Measurements from ENCODE around the gene MYCT1.

The MYCT1 gene

DNA sequence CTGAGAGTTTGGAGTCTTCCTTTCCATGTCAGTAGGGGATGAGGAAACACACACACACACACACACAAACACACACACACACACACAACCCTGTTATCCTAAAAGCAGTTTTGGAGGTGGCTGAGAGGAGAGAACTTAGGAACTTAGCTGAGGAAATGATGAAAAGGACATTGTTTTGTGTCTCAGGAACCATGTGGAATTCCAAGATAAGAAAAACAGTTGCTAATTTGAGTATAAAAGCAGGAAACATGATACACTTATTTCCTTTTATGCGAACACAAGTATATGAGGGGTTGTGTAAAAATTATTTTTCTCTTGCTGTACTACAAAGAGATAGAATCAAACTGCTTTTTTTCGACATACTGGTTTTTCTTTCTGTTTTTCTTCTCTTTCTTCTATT is at the start of gene MYCT1:
Gene MYCT1, plus strand, starts transcription at position 264 of the 400 bp plus-strand sequence. Its CDS starts 6 bp downstream, at position 270.
- H3K9ac ChIP-seq (ENCODE audit: insufficient read length, low read depth): no peak within 1 kb of the TSS
- no peak for DNase-seq (ENCODE audit: low read depth, low spot score)
- H3K36me3 ChIP-seq (ENCODE audit: insufficient read depth, insufficient read length, low read length): no peaks in the 10 kb centered on the region
- no peaks in the 10 kb centered on the region for H3K27me3 ChIP-seq (ENCODE audit: insufficient read depth, insufficient read length)
- no peak for TF ChIP-seq YY1 (IDR thresholded peaks at IDR 0.05; ENCODE audit: insufficient read depth, insufficient read length)
- no peak for TF ChIP-seq ZNF274 (IDR thresholded peaks at IDR 0.05; ENCODE audit: low read depth, low read length)
- no peak for TF ChIP-seq SUZ12 (IDR thresholded peaks at IDR 0.05; ENCODE audit: extremely low read depth, insufficient read depth, insufficient read length)
- H3K4me1 ChIP-seq (ENCODE audit: insufficient read depth, insufficient read length): no peaks in the 10 kb centered on the region
- no peaks in the 10 kb centered on the region for H3K9me3 ChIP-seq (ENCODE audit: insufficient read depth, low read length)
- H3K4me3 ChIP-seq (ENCODE audit: insufficient read length, low read depth): no peak within 1 kb of the TSS

DNA sequence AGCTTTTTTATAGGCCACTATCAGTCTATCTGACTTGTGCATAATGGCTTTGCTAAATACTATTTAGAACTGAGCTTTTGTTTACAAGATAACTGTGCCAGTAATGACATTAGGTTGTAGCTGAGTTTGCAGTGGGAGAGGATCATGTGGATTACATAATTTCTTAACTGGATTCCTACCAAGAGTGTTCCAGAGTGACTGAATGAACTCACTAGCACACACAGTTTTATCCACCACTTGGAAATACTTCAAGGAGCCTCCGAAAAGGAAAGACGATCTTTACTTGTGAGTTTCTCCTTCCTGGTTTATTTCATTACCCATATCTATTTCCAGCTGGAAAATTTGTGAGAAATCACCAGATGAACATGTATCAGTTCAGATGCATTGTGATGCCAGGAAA is 49.6 kb upstream of the MYCT1 start:
- Histone ChIP-seq H3K36me3 (ENCODE audit: insufficient read depth, insufficient read length, low read length) (no peaks in the 10 kb centered on the region), H3K9me3 (ENCODE audit: insufficient read depth, low read length) (no peaks in the 10 kb centered on the region), H3K4me3 (ENCODE audit: insufficient read length, low read depth) (no peak overlapping the region), H3K9ac (ENCODE audit: insufficient read length, low read depth) (no peak overlapping the region), H3K27me3 (ENCODE audit: insufficient read depth, insufficient read length) (no peaks in the 10 kb centered on the region), H3K4me1 (ENCODE audit: insufficient read depth, insufficient read length) (peaks cover 2% of the 10 kb centered on the region)
- no peak for DNase-seq (ENCODE audit: low read depth, low spot score)
- no peak for TF ChIP-seq SUZ12 (IDR thresholded peaks at IDR 0.05; ENCODE audit: extremely low read depth, insufficient read depth, insufficient read length)
- no peak for TF ChIP-seq YY1 (IDR thresholded peaks at IDR 0.05; ENCODE audit: insufficient read depth, insufficient read length)
- TF ChIP-seq ZNF274 (IDR thresholded peaks at IDR 0.05; ENCODE audit: low read depth, low read length): no peak

GRCh38 chr6:152651986-152652385 is 45.7 kb upstream of the MYCT1 start:
- TF ChIP-seq YY1 (IDR thresholded peaks at IDR 0.05; ENCODE audit: insufficient read depth, insufficient read length): no peak
- no peak for TF ChIP-seq SUZ12 (IDR thresholded peaks at IDR 0.05; ENCODE audit: extremely low read depth, insufficient read depth, insufficient read length)
- no peak for TF ChIP-seq ZNF274 (IDR thresholded peaks at IDR 0.05; ENCODE audit: low read depth, low read length)
- Histone ChIP-seq H3K9me3 (ENCODE audit: insufficient read depth, low read length) (no peaks in the 10 kb centered on the region), H3K27me3 (ENCODE audit: insufficient read depth, insufficient read length) (no peaks in the 10 kb centered on the region), H3K4me3 (ENCODE audit: insufficient read length, low read depth) (no peak overlapping the region), H3K36me3 (ENCODE audit: insufficient read depth, insufficient read length, low read length) (no peaks in the 10 kb centered on the region), H3K4me1 (ENCODE audit: insufficient read depth, insufficient read length) (peaks cover 2% of the 10 kb centered on the region), H3K9ac (ENCODE audit: insufficient read length, low read depth) (no peak overlapping the region)
- no peak for DNase-seq (ENCODE audit: low read depth, low spot score)

GRCh38 chr6:152661776-152662175 is 35.9 kb upstream of the MYCT1 start:
- DNase-seq (ENCODE audit: low read depth, low spot score): no peak
- Histone ChIP-seq H3K4me3 (ENCODE audit: insufficient read length, low read depth) (no peak overlapping the region), H3K4me1 (ENCODE audit: insufficient read depth, insufficient read length) (no peaks in the 10 kb centered on the region), H3K9me3 (ENCODE audit: insufficient read depth, low read length) (no peaks in the 10 kb centered on the region), H3K36me3 (ENCODE audit: insufficient read depth, insufficient read length, low read length) (no peaks in the 10 kb centered on the region), H3K9ac (ENCODE audit: insufficient read length, low read depth) (no peak overlapping the region), H3K27me3 (ENCODE audit: insufficient read depth, insufficient read length) (no peaks in the 10 kb centered on the region)
- no peak for TF ChIP-seq YY1 (IDR thresholded peaks at IDR 0.05; ENCODE audit: insufficient read depth, insufficient read length)
- TF ChIP-seq SUZ12 (IDR thresholded peaks at IDR 0.05; ENCODE audit: extremely low read depth, insufficient read depth, insufficient read length): no peak
- no peak for TF ChIP-seq ZNF274 (IDR thresholded peaks at IDR 0.05; ENCODE audit: low read depth, low read length)

- no peaks in the 10 kb centered on the region for H3K4me1 ChIP-seq (ENCODE audit: insufficient read depth, insufficient read length)
- no peaks in the 10 kb centered on the region for H3K9me3 ChIP-seq (ENCODE audit: insufficient read depth, low read length)
- no peak overlapping the region for H3K9ac ChIP-seq (ENCODE audit: insufficient read length, low read depth)
- no peaks in the 10 kb centered on the region for H3K27me3 ChIP-seq (ENCODE audit: insufficient read depth, insufficient read length)
- no peak for TF ChIP-seq YY1 (IDR thresholded peaks at IDR 0.05; ENCODE audit: insufficient read depth, insufficient read length)
- no peak overlapping the region for H3K4me3 ChIP-seq (ENCODE audit: insufficient read length, low read depth)
- no peaks in the 10 kb centered on the region for H3K36me3 ChIP-seq (ENCODE audit: insufficient read depth, insufficient read length, low read length)
- DNase-seq (ENCODE audit: low read depth, low spot score): no peak
Observed at GRCh38 chr6:152669895-152670294, 27.8 kb upstream of the MYCT1 start.

GRCh38 chr6:152671171-152671570 is 26.5 kb upstream of the MYCT1 start:
- H3K9ac ChIP-seq (ENCODE audit: insufficient read length, low read depth): no peak overlapping the region
- TF ChIP-seq ZNF274 (IDR thresholded peaks at IDR 0.05; ENCODE audit: low read depth, low read length) (no peak), YY1 (IDR thresholded peaks at IDR 0.05; ENCODE audit: insufficient read depth, insufficient read length) (no peak), SUZ12 (IDR thresholded peaks at IDR 0.05; ENCODE audit: extremely low read depth, insufficient read depth, insufficient read length) (no peak)

DNA sequence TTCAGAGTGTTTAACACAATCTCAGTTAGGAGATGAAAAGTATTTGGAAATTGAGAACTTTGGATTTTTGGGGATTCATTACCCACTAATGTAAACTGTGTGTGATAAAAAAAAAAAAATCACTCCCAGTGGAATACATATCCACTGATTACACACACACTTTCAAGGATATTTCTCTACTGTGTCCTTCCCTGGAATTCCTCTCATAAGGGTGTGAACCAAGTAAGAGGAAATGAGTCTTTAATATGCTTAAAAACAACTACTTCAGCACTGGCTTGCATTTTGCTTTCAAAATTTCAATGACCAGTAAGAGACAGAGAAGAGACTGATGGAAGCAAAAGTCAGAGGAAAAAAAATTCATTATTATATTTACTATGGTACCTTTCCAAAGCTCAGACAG is 24.5 kb upstream of the MYCT1 start:
- Histone ChIP-seq H3K9me3 (ENCODE audit: insufficient read depth, low read length) (no peaks in the 10 kb centered on the region), H3K9ac (ENCODE audit: insufficient read length, low read depth) (no peak overlapping the region), H3K36me3 (ENCODE audit: insufficient read depth, insufficient read length, low read length) (no peaks in the 10 kb centered on the region), H3K4me3 (ENCODE audit: insufficient read length, low read depth) (no peak overlapping the region), H3K27me3 (ENCODE audit: insufficient read depth, insufficient read length) (no peaks in the 10 kb centered on the region), H3K4me1 (ENCODE audit: insufficient read depth, insufficient read length) (no peaks in the 10 kb centered on the region)
- no peak for TF ChIP-seq SUZ12 (IDR thresholded peaks at IDR 0.05; ENCODE audit: extremely low read depth, insufficient read depth, insufficient read length)
- DNase-seq (ENCODE audit: low read depth, low spot score): no peak

More at GRCh38 chr6:152671171-152671570, 26.5 kb upstream of the MYCT1 start:
- no peaks in the 10 kb centered on the region for H3K9me3 ChIP-seq (ENCODE audit: insufficient read depth, low read length)
- no peaks in the 10 kb centered on the region for H3K4me1 ChIP-seq (ENCODE audit: insufficient read depth, insufficient read length)
- H3K36me3 ChIP-seq (ENCODE audit: insufficient read depth, insufficient read length, low read length): no peaks in the 10 kb centered on the region
- H3K27me3 ChIP-seq (ENCODE audit: insufficient read depth, insufficient read length): no peaks in the 10 kb centered on the region
- H3K4me3 ChIP-seq (ENCODE audit: insufficient read length, low read depth): no peak overlapping the region
- no peak for DNase-seq (ENCODE audit: low read depth, low spot score)

DNA sequence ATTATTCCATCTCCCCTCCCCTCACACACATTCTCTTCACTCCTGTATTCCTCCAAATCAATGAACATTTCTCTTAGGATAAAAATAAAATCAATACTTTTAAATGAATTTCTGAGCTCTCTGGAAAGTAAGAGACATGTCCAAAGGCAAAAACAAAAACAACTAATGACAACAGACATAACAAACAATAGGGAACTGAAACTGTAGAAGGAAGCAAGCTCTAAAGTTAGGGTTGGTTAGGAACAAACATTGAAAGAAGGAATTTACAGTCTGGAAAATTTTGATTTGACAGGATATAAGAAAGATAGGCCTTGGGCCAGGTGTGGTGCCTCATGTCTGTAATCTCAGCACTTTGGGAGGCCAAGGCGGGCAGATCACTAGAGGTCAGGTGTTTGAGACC is 17.5 kb upstream of the MYCT1 start:
- Histone ChIP-seq H3K9ac (ENCODE audit: insufficient read length, low read depth) (no peak overlapping the region), H3K4me3 (ENCODE audit: insufficient read length, low read depth) (no peak overlapping the region), H3K9me3 (ENCODE audit: insufficient read depth, low read length) (no peaks in the 10 kb centered on the region), H3K4me1 (ENCODE audit: insufficient read depth, insufficient read length) (no peaks in the 10 kb centered on the region), H3K36me3 (ENCODE audit: insufficient read depth, insufficient read length, low read length) (no peaks in the 10 kb centered on the region), H3K27me3 (ENCODE audit: insufficient read depth, insufficient read length) (no peaks in the 10 kb centered on the region)
- TF ChIP-seq SUZ12 (IDR thresholded peaks at IDR 0.05; ENCODE audit: extremely low read depth, insufficient read depth, insufficient read length): no peak
- TF ChIP-seq YY1 (IDR thresholded peaks at IDR 0.05; ENCODE audit: insufficient read depth, insufficient read length): no peak
- TF ChIP-seq ZNF274 (IDR thresholded peaks at IDR 0.05; ENCODE audit: low read depth, low read length): no peak
- DNase-seq (ENCODE audit: low read depth, low spot score): no peak

All from NT2/D1 (cell line).